ENCODE data around the gene CDK2. TPM values are rescaled to one million over a fixed set of nuclear protein-coding genes. Genes with fewer than 3 reads are reported as not detected.
A peak's percentile ranks its signal among the peaks of the same experiment; 100 is the strongest.

CDK2 gene
- total and polyA plus RNA-seq, 9 of the 15 experiments (the other 6 are each of a cell fraction or from before 2014, with no cell fraction given): 17.4 to 213 (median 109) TPM

DNA sequence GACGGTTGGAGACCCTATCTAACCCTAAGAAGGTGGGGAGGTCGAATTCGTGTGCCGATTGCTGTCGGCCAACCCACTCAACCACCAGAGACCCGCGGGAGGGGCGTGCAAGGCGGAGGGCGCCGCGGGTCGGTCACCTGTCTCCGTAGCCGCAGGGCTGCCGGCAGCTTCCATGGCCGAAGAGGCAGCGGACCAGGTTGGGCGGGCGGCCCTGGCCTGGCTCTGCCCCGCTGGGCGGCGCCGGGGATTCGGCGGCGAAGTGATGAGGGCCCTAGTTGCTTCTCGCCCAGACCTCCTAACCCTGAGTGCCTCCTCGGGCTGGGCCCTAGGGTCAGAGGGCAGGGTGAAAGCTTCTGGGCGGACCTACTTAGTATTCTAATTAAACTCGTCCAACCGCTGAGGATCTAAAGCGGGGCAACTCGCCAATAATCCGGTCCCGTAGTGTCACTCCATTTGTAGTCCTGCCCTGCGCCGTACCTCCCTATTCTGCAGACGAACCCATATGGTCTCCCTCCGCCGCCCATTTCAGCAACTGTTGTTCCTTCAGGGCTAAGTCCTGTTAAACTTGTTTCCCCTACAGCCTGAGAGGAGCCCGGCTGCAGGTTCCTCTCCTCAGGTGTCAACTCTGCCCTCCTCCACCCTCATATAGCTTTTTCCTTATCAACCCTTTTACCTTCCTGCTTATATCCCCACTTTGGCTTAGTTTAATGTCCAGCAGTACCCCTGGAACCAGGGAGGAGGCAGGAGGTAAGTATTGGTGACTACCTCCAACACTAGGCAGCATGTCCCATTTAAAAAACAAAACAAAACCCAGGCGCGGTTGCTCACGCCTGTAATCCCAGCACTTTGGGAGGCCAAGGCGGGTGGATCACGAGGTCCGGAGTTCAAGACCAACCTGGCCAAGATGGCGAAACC is 38.8 kb upstream of the CDK2 start, which contains the start of gene PYM1 (continued):
- TF ChIP-seq RERE (CRISPR knock-in tag; IDR thresholded peaks at IDR 0.05; ENCODE audit: borderline replicate concordance) (no peak), POLR2AphosphoS5 (IDR thresholded peaks at IDR 0.05; ENCODE audit: control insufficient read depth, insufficient read depth, low read depth, low read length) (peak; percentile 76), KDM2B (CRISPR knock-in tag; IDR thresholded peaks at IDR 0.05) (no peak), PHF8 (IDR thresholded peaks at IDR 0.05; ENCODE audit: borderline replicate concordance, low read length) (peak; percentile 73), KHSRP (IDR thresholded peaks at IDR 0.05) (no peak), TCF7L2 (IDR thresholded peaks at IDR 0.05; ENCODE audit: low read depth, low read length) (no peak), SRSF9 (IDR thresholded peaks at IDR 0.05; ENCODE audit: borderline replicate concordance, low read depth, low read length) (no peak), LARP7 (IDR thresholded peaks at IDR 0.05) (no peak), SIRT6 (IDR thresholded peaks at IDR 0.05; ENCODE audit: low read depth, low read length) (no peak), MYBL2 (IDR thresholded peaks at IDR 0.05; ENCODE audit: low read depth) (no peak), MYBL2 (CRISPR knock-in tag; IDR thresholded peaks at IDR 0.05; ENCODE audit: borderline replicate concordance) (no peak), TBP (optimal IDR thresholded peaks at IDR 0.05; ENCODE audit: low read depth, low read length) (peak; percentile 82), E2F5 (CRISPR knock-in tag; IDR thresholded peaks at IDR 0.05) (no peak), ZFP30 (CRISPR knock-in tag; IDR thresholded peaks at IDR 0.05; ENCODE audit: borderline replicate concordance) (no peak), SMAD4 (CRISPR knock-in tag; conservative IDR thresholded peaks at IDR 0.05) (peak; percentile 39; the same call in 1 of the 2 replicates), SUPT5H (IDR thresholded peaks at IDR 0.05) (peak; percentile 82), FOXA3 (CRISPR knock-in tag; conservative IDR thresholded peaks at IDR 0.05 in 1 of 2, IDR thresholded peaks at IDR 0.05 in 1 of 2) (0 out of 4 replicates have a peak, but pooled peaks of 1 of the 2 experiments have one; percentile 13)
- TF ChIP-seq, protein P1, sequence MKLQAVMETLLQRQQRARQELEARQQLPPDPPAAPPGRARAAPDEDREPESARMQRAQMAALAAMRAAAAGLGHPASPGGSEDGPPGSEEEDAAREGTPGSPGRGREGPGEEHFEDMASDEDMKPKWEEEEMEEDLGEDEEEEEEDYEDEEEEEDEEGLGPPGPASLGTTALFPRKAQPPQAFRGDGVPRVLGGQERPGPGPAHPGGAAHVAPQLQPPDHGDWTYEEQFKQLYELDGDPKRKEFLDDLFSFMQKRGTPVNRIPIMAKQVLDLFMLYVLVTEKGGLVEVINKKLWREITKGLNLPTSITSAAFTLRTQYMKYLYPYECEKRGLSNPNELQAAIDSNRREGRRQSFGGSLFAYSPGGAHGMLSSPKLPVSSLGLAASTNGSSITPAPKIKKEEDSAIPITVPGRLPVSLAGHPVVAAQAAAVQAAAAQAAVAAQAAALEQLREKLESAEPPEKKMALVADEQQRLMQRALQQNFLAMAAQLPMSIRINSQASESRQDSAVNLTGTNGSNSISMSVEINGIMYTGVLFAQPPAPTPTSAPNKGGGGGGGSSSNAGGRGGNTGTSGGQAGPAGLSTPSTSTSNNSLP (IDR thresholded peaks at IDR 0.05; ENCODE audit: borderline replicate concordance, low read depth, low read length): peak; percentile 48; the same call in 1 of the 2 replicates
